Measurements from ENCODE around the gene TSHZ1.
"Not testable (repeated sequence)": the region's sequence is repeated elsewhere in the genome, so short reads cannot be mapped to it uniquely, and the experiment has no call there.

Gene TSHZ1

DNA sequence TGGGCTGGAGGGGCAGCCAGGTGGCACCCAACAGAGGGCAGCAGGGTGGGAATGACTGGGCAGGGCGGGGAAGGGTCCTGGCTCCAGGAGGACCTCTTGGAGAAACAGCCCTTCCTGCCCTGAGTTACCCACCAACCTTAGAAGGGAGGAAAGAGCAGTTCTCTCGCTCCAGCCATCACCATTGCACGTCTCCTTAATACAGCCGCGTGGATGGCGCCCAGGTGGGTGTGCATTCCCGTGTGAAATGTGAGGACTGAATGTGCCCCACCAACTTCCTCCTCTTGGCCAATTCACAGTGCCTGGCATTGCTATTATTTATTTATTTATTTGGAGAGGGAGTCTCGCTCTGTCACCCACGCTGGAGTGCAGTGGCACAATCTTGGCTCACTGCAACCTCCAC, 109.9 kb downstream of the TSHZ1 start:
- Histone ChIP-seq H3K4me3 (ENCODE audit: low read length) (no peak overlapping the region), H3K27me3 (ENCODE audit: insufficient read depth, low read length) (peaks cover 5% of the 10 kb centered on the region), H2AFZ (ENCODE audit: low read depth, low read length) (no peak overlapping the region)

DNA sequence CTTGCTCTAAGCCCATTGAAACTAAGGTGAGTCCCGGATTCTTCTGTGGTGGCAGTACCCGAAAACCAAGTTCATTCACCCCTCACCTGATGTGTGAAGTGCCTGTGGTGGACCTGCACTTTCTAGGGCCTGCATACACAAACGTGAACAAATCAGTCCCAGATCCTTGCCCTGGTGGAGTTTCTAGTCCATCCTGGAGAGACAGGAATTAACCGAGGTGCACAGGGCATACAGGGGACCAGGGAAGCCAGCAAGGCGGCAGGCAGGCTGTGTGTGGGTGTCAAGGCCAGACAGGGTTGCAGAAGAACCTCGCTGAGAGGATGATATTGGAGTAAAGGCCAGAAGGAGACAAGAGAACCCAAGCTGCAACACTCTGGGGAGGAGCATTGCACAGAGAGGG, 110.8 kb downstream of the TSHZ1 start:
- Histone ChIP-seq H2AFZ (ENCODE audit: low read depth, low read length) (no peak overlapping the region), H3K27me3 (ENCODE audit: insufficient read depth, low read length) (peaks cover 3% of the 10 kb centered on the region), H3K36me3 (ENCODE audit: insufficient read depth, low read length) (no peaks in the 10 kb centered on the region), H3K4me1 (ENCODE audit: insufficient read depth, low read length) (no peaks in the 10 kb centered on the region), H3K4me3 (ENCODE audit: low read length) (no peak overlapping the region), H3K9me3 (ENCODE audit: low read length) (no peaks in the 10 kb centered on the region)

More for the DNA sequence above, 109.9 kb downstream of the TSHZ1 start:
- no peaks in the 10 kb centered on the region for H3K36me3 ChIP-seq (ENCODE audit: insufficient read depth, low read length)
- no peaks in the 10 kb centered on the region for H3K4me1 ChIP-seq (ENCODE audit: insufficient read depth, low read length)
- H3K9me3 ChIP-seq (ENCODE audit: low read length), result no peaks in the 10 kb centered on the region

DNA sequence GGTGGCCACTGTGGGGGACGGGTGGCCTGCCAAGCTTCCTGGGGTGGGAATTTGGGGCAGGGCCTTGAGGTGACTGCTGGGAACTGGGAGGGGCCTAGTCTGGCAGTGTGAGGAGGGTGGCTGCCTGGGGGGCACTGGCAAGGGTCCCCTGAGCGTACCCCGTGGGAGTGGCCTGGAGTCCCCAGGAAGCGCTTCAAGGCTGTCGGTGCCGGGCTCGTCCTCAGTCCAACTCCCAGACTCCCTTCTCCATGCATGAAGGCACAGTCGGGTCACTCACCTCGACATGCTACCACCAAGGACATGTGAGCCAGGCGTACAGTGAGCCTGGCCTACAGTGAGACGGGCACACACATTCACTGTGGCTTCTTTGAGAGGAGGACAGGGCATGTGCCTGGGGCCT, 111.6 kb downstream of the TSHZ1 start:
- Histone ChIP-seq H2AFZ (ENCODE audit: low read depth, low read length) (no peak overlapping the region), H3K4me3 (ENCODE audit: low read length) (no peak overlapping the region), H3K27me3 (ENCODE audit: insufficient read depth, low read length) (peaks cover 3% of the 10 kb centered on the region), H3K4me1 (ENCODE audit: insufficient read depth, low read length) (no peaks in the 10 kb centered on the region), H3K9me3 (ENCODE audit: low read length) (no peaks in the 10 kb centered on the region), H3K36me3 (ENCODE audit: insufficient read depth, low read length) (no peaks in the 10 kb centered on the region)

DNA sequence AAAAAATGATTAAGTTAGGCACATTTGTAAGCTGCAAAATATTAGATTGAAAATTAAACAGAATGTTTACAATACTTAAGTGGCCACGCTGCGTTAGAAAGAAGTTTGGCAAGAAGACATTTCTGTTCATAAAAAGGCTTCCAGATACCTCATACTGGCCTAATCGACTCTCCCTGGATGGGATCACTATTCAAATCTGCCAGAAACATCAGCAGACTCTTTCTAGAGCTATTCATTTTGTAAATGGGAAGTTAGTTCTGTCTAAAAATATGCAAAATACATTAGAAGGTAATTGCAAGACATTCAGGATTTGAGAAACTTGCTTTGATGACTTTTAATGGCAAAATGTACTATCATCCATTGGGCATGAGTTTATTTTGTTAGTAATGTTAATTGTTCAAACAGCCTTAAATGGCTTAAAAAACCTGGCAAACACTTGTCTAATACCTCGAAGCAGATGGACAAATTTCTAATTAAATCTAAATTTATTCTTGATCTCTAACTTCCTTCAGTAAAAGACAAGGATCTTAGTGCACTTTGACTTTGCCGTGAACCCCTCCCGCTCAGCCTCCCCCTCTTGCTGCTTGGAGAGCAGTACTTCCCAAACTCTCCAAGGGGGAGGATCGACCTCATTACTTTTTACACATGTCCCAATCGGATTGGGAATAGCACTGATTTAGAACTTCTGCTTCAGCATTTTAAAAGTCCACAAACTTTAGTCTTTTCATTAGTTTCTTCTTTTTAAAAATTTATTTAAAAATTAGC, 113.4 kb downstream of the TSHZ1 start:
- Histone ChIP-seq H3K9me3 (ENCODE audit: low read length) (no peaks in the 10 kb centered on the region), H3K4me3 (ENCODE audit: low read length) (no peak overlapping the region), H3K4me1 (ENCODE audit: insufficient read depth, low read length) (no peaks in the 10 kb centered on the region), H3K27me3 (ENCODE audit: insufficient read depth, low read length) (peaks cover 3% of the 10 kb centered on the region), H2AFZ (ENCODE audit: low read depth, low read length) (no peak overlapping the region), H3K36me3 (ENCODE audit: insufficient read depth, low read length) (no peaks in the 10 kb centered on the region)

DNA sequence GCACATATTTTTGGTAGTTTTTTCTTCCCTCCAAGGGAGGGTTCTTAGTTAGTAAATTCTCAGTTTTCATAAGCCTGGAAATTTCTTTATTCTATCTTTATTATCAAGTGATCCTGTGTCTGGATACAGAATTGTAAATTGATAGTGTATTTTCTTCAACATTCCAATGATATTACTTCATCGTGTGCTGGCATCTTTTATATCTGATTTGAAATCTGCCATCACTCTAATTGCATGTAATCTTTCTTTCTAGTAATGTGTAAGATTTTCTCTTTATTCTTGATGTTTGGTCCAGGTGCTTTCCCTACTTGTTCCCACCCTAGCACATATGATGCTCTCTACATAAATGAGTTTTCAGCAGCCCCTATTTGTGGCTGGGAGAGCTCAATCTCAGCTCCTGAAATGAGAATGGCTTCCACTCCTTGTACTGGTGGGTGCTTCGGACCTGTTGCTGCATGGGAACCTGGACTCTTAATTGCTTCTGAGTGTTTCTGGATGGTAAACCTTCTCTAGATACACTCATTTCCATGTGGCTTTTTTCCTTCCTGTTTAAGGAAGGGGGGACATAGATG, 114.2 kb downstream of the TSHZ1 start:
- no peaks in the 10 kb centered on the region for H3K9me3 ChIP-seq (ENCODE audit: low read length)
- peaks cover 3% of the 10 kb centered on the region for H3K27me3 ChIP-seq (ENCODE audit: insufficient read depth, low read length)
- H2AFZ ChIP-seq (ENCODE audit: low read depth, low read length), result no peak overlapping the region
- H3K4me3 ChIP-seq (ENCODE audit: low read length), result no peak overlapping the region
- no peaks in the 10 kb centered on the region for H3K4me1 ChIP-seq (ENCODE audit: insufficient read depth, low read length)
- no peaks in the 10 kb centered on the region for H3K36me3 ChIP-seq (ENCODE audit: insufficient read depth, low read length)

DNA sequence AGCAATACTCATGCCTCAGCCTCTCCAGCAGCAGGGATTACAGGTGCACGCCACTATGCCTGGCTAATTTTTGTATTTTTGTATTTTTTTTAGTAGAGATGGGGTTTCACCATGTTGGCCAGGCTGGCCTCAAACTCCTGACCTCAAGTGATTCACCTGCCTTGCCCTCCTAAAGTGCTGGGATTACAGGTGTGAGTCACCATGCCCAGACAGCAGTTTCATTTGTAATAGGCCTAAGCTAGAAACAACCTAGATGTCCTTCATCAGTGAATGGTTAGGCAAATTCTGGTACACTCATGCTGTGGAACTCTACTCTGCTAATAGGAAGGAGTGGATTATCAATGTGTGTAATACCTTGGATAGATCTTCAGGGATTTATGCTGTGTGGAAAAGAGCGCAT, 119.2 kb downstream of the TSHZ1 start:
- H3K4me1 ChIP-seq (ENCODE audit: insufficient read depth, low read length); H3K27me3 ChIP-seq (ENCODE audit: insufficient read depth, low read length); H3K36me3 ChIP-seq (ENCODE audit: insufficient read depth, low read length); H3K9me3 ChIP-seq (ENCODE audit: low read length); H2AFZ ChIP-seq (ENCODE audit: low read depth, low read length); H3K4me3 ChIP-seq (ENCODE audit: low read length): not testable (repeated sequence)

DNA sequence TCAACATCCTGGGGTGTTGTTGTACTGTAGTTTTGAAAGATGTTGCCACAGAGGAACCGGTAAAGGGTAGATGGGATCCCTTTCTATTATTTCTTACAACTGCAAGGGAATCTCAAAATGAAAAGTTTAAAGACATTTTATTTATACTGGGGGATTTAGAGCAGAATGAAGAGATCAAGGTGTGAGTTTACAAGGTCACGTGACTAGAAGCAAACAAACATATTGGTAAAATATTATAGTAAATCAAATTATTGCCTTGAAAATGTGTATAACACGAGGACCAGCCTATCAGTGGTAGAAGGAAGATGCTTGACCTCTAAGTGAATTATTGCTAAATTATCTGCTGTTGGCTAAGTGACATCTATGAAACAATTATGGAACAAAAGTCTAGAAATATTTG, 119.7 kb downstream of the TSHZ1 start:
- H3K27me3 ChIP-seq (ENCODE audit: insufficient read depth, low read length), result no peaks in the 10 kb centered on the region
- no peaks in the 10 kb centered on the region for H3K9me3 ChIP-seq (ENCODE audit: low read length)
- no peak overlapping the region for H2AFZ ChIP-seq (ENCODE audit: low read depth, low read length)
- H3K4me1 ChIP-seq (ENCODE audit: insufficient read depth, low read length), result no peaks in the 10 kb centered on the region
- H3K36me3 ChIP-seq (ENCODE audit: insufficient read depth, low read length), result no peaks in the 10 kb centered on the region
- H3K4me3 ChIP-seq (ENCODE audit: low read length), result no peak overlapping the region

DNA sequence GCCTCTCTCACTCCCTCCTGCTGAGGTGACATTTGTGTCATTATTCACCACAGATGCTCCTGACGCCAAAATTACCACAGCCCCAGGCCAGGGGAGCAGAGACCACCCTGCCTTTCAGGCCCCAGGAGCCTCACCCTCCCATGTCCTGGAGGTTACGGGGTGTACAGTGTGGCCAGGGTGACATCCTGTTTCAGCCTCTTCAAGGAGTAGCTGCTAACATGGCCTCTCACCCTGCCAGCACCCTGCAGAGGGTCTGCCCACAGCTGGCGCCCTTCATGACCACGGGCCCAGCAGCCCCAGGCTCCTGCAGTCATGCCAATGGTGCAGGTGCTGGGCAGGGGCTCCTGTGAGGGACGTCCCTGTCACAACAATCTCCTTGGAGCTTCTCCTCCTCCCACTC, 124.3 kb downstream of the TSHZ1 start:
- no peaks in the 10 kb centered on the region for H3K36me3 ChIP-seq (ENCODE audit: insufficient read depth, low read length)
- H3K27me3 ChIP-seq (ENCODE audit: insufficient read depth, low read length), result peaks cover 9% of the 10 kb centered on the region
- peaks cover 5% of the 10 kb centered on the region for H3K9me3 ChIP-seq (ENCODE audit: low read length)
- no peak overlapping the region for H3K4me3 ChIP-seq (ENCODE audit: low read length)
- no peaks in the 10 kb centered on the region for H3K4me1 ChIP-seq (ENCODE audit: insufficient read depth, low read length)
- no peak overlapping the region for H2AFZ ChIP-seq (ENCODE audit: low read depth, low read length)

DNA sequence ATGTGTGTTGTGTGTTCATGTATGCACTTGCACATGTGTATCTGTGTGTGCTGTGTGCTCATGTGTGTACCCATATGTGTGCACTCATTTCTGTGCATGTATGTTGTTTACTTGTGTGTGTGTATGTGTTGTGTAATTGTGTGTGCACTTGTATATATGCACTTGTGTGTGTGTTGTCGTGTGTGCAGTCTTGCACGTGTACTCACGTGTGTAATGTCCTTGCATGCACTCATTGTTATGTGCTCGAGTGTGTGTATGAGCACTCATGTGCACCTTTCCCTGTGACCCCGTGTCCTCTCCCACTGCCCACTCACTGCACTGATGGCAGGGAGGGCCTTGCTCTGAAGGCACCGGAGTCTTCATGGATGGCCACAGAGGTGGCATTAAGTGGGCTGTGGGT, 124.9 kb downstream of the TSHZ1 start:
- H3K27me3 ChIP-seq (ENCODE audit: insufficient read depth, low read length), result peaks cover 14% of the 10 kb centered on the region
- no peak overlapping the region for H2AFZ ChIP-seq (ENCODE audit: low read depth, low read length)
- no peaks in the 10 kb centered on the region for H3K36me3 ChIP-seq (ENCODE audit: insufficient read depth, low read length)
- peaks cover 5% of the 10 kb centered on the region for H3K9me3 ChIP-seq (ENCODE audit: low read length)
- H3K4me3 ChIP-seq (ENCODE audit: low read length), result no peak overlapping the region
- H3K4me1 ChIP-seq (ENCODE audit: insufficient read depth, low read length), result no peaks in the 10 kb centered on the region

DNA sequence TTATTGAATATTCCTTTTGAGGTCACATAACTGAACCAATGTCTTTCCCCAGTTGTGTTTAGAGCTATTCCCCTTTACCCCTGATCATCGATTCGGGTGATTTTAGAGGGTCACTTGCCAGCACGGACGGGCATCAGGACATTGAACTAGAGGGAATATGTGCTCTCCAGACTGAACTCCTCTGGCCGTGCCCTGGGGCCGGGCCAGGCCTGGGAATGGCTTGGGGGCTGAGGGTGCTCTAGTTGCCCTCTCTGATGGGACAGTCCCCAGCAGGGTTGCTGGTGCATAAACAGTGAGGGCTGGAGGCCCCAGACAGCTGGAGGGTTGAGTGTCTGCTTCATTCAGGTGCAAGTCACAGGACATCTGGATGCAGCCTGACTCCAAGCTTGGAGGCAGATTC, 126.2 kb downstream of the TSHZ1 start:
- no peak overlapping the region for H2AFZ ChIP-seq (ENCODE audit: low read depth, low read length)
- H3K4me3 ChIP-seq (ENCODE audit: low read length), result no peak overlapping the region
- peaks cover 5% of the 10 kb centered on the region for H3K9me3 ChIP-seq (ENCODE audit: low read length)
- no peaks in the 10 kb centered on the region for H3K36me3 ChIP-seq (ENCODE audit: insufficient read depth, low read length)
- H3K27me3 ChIP-seq (ENCODE audit: insufficient read depth, low read length), result peaks cover 22% of the 10 kb centered on the region
- H3K4me1 ChIP-seq (ENCODE audit: insufficient read depth, low read length), result no peaks in the 10 kb centered on the region

DNA sequence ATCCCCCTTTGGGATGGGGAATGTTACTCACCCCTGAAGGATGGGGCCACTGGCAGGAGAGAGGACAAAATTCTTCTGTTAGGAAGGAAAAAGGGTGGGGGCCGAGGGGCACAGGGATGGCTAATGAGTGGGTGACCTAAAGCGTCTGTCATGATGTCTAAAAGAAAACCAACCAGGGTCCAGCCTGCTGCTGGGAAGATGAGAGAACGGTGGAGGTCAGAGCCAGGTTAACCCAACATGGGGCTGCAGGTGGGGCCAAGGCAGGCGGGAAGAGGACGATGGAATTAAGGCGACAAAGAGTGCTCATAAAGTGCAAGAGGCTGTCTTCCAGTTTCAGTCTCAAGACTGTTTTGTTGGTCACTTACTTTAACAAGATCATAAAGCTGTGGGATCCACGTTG, 126.8 kb downstream of the TSHZ1 start:
- no peaks in the 10 kb centered on the region for H3K36me3 ChIP-seq (ENCODE audit: insufficient read depth, low read length)
- peaks cover 27% of the 10 kb centered on the region for H3K27me3 ChIP-seq (ENCODE audit: insufficient read depth, low read length)
- no peak overlapping the region for H3K4me3 ChIP-seq (ENCODE audit: low read length)
- H3K9me3 ChIP-seq (ENCODE audit: low read length), result peaks cover 5% of the 10 kb centered on the region
- H3K4me1 ChIP-seq (ENCODE audit: insufficient read depth, low read length), result no peaks in the 10 kb centered on the region
- H2AFZ ChIP-seq (ENCODE audit: low read depth, low read length), result no peak overlapping the region

DNA sequence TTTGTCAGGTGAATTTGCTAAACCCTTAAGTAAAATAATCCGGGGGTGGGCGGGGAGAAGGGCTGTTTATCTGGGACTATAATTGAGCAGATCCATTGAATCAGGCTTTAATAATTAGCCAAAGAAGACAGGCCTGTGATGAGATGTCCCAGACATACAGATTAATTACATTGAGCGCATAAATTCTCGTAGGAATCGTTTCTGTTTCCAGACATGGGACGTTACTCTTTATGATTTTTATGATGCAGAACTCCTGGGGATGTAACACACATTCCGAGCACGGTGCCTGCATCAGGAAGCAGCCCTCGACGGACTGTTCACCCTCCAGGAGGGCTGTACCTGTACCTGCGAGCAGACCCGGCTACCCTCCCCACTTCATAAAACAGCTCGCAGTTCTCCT, 128.0 kb downstream of the TSHZ1 start:
- H3K36me3 ChIP-seq (ENCODE audit: insufficient read depth, low read length), result no peaks in the 10 kb centered on the region
- H3K9me3 ChIP-seq (ENCODE audit: low read length), result peaks cover 5% of the 10 kb centered on the region
- peaks cover 27% of the 10 kb centered on the region for H3K27me3 ChIP-seq (ENCODE audit: insufficient read depth, low read length)
- no peak overlapping the region for H2AFZ ChIP-seq (ENCODE audit: low read depth, low read length)
- H3K4me1 ChIP-seq (ENCODE audit: insufficient read depth, low read length), result no peaks in the 10 kb centered on the region
- H3K4me3 ChIP-seq (ENCODE audit: low read length), result no peak overlapping the region
